ENCODE results near the gene CD207. TPM values are rescaled to one million over a fixed set of nuclear protein-coding genes. Genes with fewer than 3 reads are reported as not detected.

Gene CD207
- total RNA-seq, 3 donors from 2014 or later, result 0.19 to 0.61 TPM; not detected in 1

- Histone ChIP-seq H3K9me3 (no peaks in the 10 kb centered on the region), H3K4me1 (ENCODE audit: low read depth) (no peaks in the 10 kb centered on the region), H3K36me3 (ENCODE audit: low read depth) (no peaks in the 10 kb centered on the region), H3K4me3 (no peak overlapping the region)
- DNase-seq (no peak), ATAC-seq (no peak)
- TF ChIP-seq CTCF (IDR thresholded peaks at IDR 0.05), result no peak
- intact Hi-C loops (cut with DNase I, micrococcal nuclease), result no loop called here
These were observed 12.8 kb downstream of the CD207 start for GRCh38 chr2:70822843-70823242.

- Histone ChIP-seq H3K4me1 (ENCODE audit: low read depth) (no peaks in the 10 kb centered on the region), H3K36me3 (ENCODE audit: low read depth) (no peaks in the 10 kb centered on the region), H3K4me3 (no peak within 1 kb of the TSS), H3K9me3 (no peaks in the 10 kb centered on the region)
- no peak for TF ChIP-seq CTCF (IDR thresholded peaks at IDR 0.05)
- DNase-seq, result no peak
- no peak for ATAC-seq
- intact Hi-C loops (cut with DNase I, micrococcal nuclease), result no loop called here
These were observed 15.1 kb downstream of the CD207 start, which contains the start of gene CLEC4F for GRCh38 chr2:70820499-70820898. Gene CLEC4F (minus strand): TSS chr2:70820599. CDS start chr2:70820523, 76 bp downstream.

- no peak overlapping the region for H3K4me3 ChIP-seq
- TF ChIP-seq CTCF (IDR thresholded peaks at IDR 0.05), result no peak
- no peaks in the 10 kb centered on the region for H3K9me3 ChIP-seq
- H3K36me3 ChIP-seq (ENCODE audit: low read depth), result no peaks in the 10 kb centered on the region
- intact Hi-C loops (cut with DNase I, micrococcal nuclease), result no loop called here
- no peaks in the 10 kb centered on the region for H3K4me1 ChIP-seq (ENCODE audit: low read depth)
- DNase-seq (no peak), ATAC-seq (no peak)
These were observed 18.2 kb downstream of the CD207 start for GRCh38 chr2:70817284-70817954.

GRCh38 chr2:70816726-70817125 lies 18.9 kb downstream of the CD207 start:
- Histone ChIP-seq H3K9me3 (no peaks in the 10 kb centered on the region), H3K4me3 (no peak overlapping the region), H3K36me3 (ENCODE audit: low read depth) (no peaks in the 10 kb centered on the region), H3K4me1 (ENCODE audit: low read depth) (no peaks in the 10 kb centered on the region)
- no peak for ATAC-seq
- no peak for DNase-seq
- no peak for TF ChIP-seq CTCF (IDR thresholded peaks at IDR 0.05)
- intact Hi-C loops (cut with DNase I, micrococcal nuclease), result no loop called here

GRCh38 chr2:70808983-70809958 lies 26.3 kb downstream of the CD207 start:
- Histone ChIP-seq H3K36me3 (ENCODE audit: low read depth) (no peaks in the 10 kb centered on the region), H3K4me1 (ENCODE audit: low read depth) (no peaks in the 10 kb centered on the region), H3K4me3 (no peak overlapping the region), H3K9me3 (peaks cover 3% of the 10 kb centered on the region)
- TF ChIP-seq CTCF (IDR thresholded peaks at IDR 0.05), result no peak
- no peak for ATAC-seq
- intact Hi-C loops (cut with DNase I, micrococcal nuclease), result no loop called here
- DNase-seq, result no peak

Data from mucosa of descending colon (tissue), 3 donors.